SJCRH30 (cell line): ENCODE measurements around the gene NUB1. TPM values are rescaled to one million over a fixed set of nuclear protein-coding genes. Genes with fewer than 3 reads are reported as not detected.
A peak's percentile ranks its signal among the peaks of the same experiment; 100 is the strongest.
"Not testable (repeated sequence)": the region's sequence is repeated elsewhere in the genome, so short reads cannot be mapped to it uniquely, and the experiment has no call there.

Experiments used
- DNase-seq, 2 experiments: peaks; one replicate each; pipeline ENCODE4 v3.0.0-alpha.2; 2015 to 2020
- H3K27ac ChIP-seq: fragments of 250-450 bp; sonication (Bioruptor Pico); 2 replicates; pipeline ENCODE4 v1.5.1; 2020; ENCODE audit warnings: mild to moderate bottlenecking, moderate library complexity
- H3K27me3 ChIP-seq: fragments of 250-450 bp; sonication (Bioruptor Pico); 2 replicates; pipeline ENCODE4 v1.5.1; 2020; ENCODE audit warnings: mild to moderate bottlenecking, moderate library complexity
- H3K36me3 ChIP-seq: fragments of 250-450 bp; sonication (Bioruptor Pico); 2 replicates; pipeline ENCODE4 v1.5.1; 2020; ENCODE audit warnings: mild to moderate bottlenecking, moderate library complexity
- H3K4me1 ChIP-seq: fragments of 250-450 bp; sonication (Bioruptor Pico); 2 replicates; pipeline ENCODE4 v1.5.1; 2020; ENCODE audit warnings: mild to moderate bottlenecking, moderate library complexity
- H3K4me3 ChIP-seq: fragments of 250-450 bp; sonication (Bioruptor Pico); 2 replicates; pipeline ENCODE4 v1.5.1; 2020; ENCODE audit warnings: mild to moderate bottlenecking, moderate library complexity
- H3K9me3 ChIP-seq: fragments of 250-450 bp; sonication (Bioruptor Pico); replicated peaks from 2 replicates; pipeline ENCODE4 v1.5.1; 2020; ENCODE audit warnings: mild to moderate bottlenecking, moderate library complexity
- total RNA-seq: library from RNA; depleted of rRNA; stranded (reverse); fragments of >200 nt; shearing (Covaris generic); gene quantifications from 2 replicates; pipeline ENCODE4 v1.2.3, GENCODE V29; 2014; rRNA removed

NUB1 gene, protein sequence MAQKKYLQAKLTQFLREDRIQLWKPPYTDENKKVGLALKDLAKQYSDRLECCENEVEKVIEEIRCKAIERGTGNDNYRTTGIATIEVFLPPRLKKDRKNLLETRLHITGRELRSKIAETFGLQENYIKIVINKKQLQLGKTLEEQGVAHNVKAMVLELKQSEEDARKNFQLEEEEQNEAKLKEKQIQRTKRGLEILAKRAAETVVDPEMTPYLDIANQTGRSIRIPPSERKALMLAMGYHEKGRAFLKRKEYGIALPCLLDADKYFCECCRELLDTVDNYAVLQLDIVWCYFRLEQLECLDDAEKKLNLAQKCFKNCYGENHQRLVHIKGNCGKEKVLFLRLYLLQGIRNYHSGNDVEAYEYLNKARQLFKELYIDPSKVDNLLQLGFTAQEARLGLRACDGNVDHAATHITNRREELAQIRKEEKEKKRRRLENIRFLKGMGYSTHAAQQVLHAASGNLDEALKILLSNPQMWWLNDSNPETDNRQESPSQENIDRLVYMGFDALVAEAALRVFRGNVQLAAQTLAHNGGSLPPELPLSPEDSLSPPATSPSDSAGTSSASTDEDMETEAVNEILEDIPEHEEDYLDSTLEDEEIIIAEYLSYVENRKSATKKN
- 56.8 and 61.5 TPM in 2 replicates for total RNA-seq

DNA sequence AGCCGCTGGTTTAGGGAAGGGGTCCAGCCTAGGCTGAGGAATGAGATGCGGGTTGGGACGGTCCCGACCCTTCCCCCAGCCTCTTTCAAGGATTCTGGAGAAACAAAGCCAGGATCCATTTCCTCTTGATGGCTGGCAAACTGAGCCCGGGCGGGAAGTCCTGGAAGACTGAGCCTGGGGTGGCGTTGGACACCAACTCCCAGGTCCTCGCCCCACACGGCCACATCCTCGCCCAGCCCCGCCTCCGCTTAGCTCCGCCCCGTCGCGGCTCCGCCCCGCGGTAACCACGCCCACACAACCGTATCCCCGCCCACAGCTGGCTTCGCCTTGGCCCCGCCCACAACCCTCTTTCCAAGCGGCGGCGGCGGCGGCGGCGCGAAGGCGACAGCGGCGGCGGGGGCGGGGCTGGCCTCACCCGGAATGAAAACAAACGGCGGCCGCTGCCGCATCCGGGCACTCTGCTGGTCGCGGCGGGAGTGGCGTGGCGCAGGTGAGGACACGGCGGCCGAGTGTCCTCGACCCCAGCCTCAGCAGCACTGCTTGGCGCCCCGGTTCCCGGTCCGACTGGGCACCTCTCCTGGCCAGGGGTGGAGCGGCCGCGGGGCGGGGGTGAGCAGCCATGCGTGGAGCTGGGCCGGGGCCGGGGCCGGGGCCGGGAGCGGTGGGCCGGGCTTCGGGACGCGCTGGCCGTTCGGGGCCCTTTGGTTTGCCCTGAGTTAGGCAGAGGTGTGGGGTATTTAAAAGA lies at the start of gene NUB1:
TSS of gene NUB1 (plus strand) at position 456 of the 745 bp plus-strand sequence. CDS start 3,538 bp downstream, outside the sequence.
- peaks cover 4% of the 10 kb centered on the region for H3K4me1 ChIP-seq
- peak within 1 kb of the TSS; percentile 45; the same call in 1 of the 2 replicates for H3K27ac ChIP-seq
- no peaks in the 10 kb centered on the region for H3K9me3 ChIP-seq

DNA sequence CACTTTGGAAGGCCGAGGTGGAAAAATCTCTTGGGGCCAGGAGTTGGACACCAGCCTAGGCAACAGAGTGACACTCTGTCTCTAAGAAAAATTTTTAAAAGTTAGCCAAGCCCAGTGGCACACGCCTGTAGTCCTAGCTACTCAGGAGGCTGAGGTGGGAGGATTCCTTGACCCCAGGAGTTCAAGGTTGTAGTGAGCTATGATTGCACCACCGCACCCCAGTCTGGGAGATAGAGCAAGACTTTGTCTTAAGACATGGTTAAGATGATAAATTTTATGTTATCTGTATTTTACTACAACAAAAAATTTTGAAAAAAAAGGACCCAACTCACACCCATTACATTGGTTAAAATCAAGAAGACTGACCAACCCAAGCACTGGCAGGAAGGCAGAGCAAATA lies 48.8 kb upstream of the NUB1 start:
- DNase-seq: no peak
- Histone ChIP-seq H3K9me3 (peaks cover 4% of the 10 kb centered on the region; the same call in 1 of the 2 replicates), H3K36me3 (no peaks in the 10 kb centered on the region), H3K4me3 (no peak overlapping the region), H3K27ac (no peak overlapping the region), H3K27me3 (peaks cover 6% of the 10 kb centered on the region), H3K4me1 (no peaks in the 10 kb centered on the region)

More for the DNA sequence above, at the start of gene NUB1:
- no peaks in the 10 kb centered on the region for H3K27me3 ChIP-seq
- peak within 1 kb of the TSS; percentile 90 for H3K4me3 ChIP-seq
- peak; percentile 90 to 94 for DNase-seq
- peaks cover 6% of the 10 kb centered on the region; the same call in 1 of the 2 replicates for H3K36me3 ChIP-seq

DNA sequence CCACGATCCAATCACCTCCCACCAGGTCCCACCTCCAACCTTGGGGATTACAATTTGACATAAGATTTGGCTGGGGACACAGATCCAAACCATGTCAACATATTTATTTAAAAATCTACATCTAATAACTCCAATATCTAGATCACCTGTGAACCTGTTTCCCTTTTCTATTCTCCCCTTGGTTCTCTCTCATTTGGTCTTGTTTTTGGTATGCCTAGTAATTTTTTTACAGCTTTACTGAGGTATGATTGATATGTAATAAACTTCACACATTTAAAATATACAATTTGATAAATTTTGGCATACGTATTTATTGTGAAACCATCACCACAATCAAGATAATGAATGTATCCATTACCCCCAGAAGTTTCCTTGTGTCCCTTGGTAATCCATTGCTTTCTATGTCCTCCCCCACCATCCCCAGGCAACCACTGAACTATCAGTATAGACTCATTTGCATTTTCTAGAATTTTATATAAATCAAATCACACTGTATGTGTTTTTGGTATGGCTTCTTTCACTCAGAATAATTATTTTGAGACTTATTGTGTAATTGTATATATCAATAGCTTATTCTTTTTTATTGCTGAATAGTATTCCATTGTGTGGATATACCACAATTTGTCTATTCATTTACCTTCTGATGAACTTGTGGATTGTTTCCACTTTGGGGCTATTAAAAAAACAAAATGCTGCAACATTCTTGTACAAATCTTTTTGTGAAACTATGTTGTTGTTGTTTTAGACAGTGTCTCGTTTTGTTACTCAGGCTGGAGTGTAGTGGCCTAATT lies 45.2 kb upstream of the NUB1 start:
- Histone ChIP-seq H3K4me1 (no peaks in the 10 kb centered on the region), H3K27ac (no peak overlapping the region), H3K4me3 (no peak overlapping the region), H3K9me3 (peaks cover 4% of the 10 kb centered on the region; the same call in 1 of the 2 replicates), H3K36me3 (no peaks in the 10 kb centered on the region), H3K27me3 (no peaks in the 10 kb centered on the region)
- DNase-seq: no peak

DNA sequence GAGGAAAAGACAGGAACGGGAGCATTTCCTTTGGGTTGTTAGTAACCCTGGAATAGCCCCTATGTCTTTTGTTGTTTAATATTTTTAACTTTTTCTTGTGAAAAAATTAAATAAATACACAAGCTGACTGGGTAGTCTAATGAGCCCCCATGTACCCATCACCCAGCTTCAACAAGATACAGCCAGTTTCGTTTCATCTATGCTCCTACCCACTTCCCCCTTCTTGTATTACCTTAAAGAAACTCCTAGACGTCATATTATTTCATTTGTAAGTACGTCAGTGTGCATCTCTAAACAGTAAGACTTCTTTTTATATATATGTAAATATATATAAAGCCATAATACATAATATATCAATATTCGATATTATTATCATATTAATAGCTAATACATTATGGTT lies 42.8 kb upstream of the NUB1 start:
- Histone ChIP-seq H3K27me3 (no peaks in the 10 kb centered on the region), H3K36me3 (no peaks in the 10 kb centered on the region), H3K9me3 (peaks cover 4% of the 10 kb centered on the region; the same call in 1 of the 2 replicates), H3K27ac (no peak overlapping the region), H3K4me1 (no peaks in the 10 kb centered on the region), H3K4me3 (no peak overlapping the region)
- DNase-seq: no peak

DNA sequence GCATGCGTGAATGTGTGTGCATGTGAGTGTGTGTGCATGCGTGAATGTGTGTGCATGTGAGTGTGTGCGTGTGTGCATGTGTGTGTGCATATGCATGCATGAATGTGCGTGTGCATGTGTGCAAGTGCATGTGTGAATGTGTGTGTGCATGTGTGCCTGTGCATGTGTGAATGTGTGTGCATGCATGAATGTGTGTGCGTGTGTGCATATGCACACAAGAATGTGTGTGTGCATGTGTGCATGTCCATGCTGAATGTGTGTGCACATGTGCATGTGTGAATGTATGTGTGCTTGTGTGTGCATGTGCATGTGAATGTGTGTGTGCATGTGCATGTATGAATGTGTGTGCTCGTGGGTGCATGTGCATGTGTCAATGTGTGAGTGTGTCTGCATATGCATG lies 42.1 kb upstream of the NUB1 start:
- Histone ChIP-seq H3K36me3 (no peaks in the 10 kb centered on the region), H3K4me1 (no peaks in the 10 kb centered on the region), H3K9me3 (peaks cover 4% of the 10 kb centered on the region; the same call in 1 of the 2 replicates), H3K27ac (no peak overlapping the region), H3K4me3 (no peak overlapping the region), H3K27me3 (no peaks in the 10 kb centered on the region)
- no peak for DNase-seq

DNA sequence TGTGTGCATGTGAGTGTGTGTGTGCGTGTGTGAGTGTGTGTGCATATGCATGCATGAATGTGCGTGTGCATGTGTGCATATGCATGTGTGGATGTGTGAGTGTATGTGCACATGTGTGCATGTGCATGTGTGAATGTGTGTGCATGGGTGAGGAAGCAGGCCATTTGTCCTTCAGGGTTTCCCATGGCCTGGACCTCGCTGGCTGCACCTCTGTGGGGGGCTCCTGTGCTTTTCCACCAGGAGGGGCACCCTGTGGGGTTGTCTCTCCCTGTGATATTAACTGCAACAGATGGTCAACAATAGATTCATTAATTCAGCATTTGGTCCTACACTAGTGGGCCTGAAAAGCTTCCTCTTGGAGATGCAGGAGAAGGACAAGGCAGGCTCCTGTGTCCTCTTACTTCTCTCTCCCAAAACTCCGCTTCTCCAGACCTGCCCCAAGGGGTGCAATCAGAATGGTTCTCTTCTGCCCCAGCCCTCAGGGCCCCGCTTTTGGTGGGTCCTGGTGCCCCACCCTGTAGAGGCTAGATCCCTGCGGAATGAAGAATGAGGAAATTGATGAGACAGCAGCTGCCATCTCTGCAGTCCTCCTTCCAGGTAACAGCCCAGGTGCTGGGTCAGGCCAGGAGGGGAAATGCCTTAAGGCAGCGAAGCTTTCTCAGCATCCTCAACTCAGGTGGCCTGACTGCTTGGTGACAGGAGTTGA lies 41.5 kb upstream of the NUB1 start:
- Histone ChIP-seq H3K4me3 (no peak overlapping the region), H3K36me3 (no peaks in the 10 kb centered on the region), H3K4me1 (no peaks in the 10 kb centered on the region), H3K27ac (no peak overlapping the region), H3K9me3 (peaks cover 4% of the 10 kb centered on the region; the same call in 1 of the 2 replicates), H3K27me3 (no peaks in the 10 kb centered on the region)
- no peak for DNase-seq

DNA sequence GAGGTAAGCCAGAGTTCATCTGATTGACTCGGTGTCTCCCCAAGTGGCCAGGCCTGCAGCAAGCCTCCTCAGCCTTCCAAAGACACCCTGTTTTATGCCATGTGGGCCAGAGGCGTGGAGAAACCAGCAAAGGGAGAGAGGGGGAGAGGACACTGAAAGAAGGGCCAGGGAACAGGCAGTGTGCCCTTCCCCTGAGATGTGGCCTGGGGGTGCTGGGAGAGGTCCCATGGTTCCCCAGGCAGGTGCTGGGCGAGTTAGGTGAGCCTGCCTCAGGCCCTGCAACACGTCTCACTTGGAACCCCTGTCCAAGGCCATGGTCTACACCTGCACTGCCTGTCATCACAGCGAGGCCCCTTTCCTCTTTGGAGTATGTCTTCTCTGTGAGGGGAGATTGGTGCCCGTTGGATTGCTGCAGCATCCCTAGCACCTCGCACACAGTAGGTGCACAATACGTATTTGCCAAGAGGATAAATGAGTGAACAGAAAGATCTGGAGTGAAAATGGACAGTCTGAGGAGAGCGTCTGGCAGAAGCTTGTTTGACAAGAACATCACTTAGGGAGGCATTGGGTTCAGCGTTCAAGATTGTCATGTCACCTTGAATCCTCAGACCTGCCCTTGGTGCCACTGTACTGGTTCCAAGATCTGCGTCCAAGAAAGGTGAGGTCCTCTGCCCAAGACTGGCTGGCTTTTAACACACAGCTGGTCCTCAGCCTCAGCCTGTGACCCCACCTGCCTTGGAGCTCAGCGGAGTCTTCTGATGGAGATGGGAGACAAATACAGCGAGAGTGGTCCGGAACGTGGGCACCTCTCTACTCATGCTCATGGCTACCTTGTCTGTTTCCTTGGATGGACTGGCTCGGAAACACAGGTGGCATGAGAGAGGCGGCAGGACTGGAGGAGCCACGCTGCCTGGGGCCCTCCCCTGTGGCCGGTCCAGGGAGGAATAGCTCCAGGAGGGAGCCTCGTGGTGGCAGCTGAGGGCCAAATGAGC lies 39.8 kb upstream of the NUB1 start:
- Histone ChIP-seq H3K4me1 (no peaks in the 10 kb centered on the region), H3K9me3 (peaks cover under 1% of the 10 kb centered on the region; the same call in 1 of the 2 replicates), H3K4me3 (no peak overlapping the region), H3K27me3 (no peaks in the 10 kb centered on the region), H3K27ac (no peak overlapping the region), H3K36me3 (no peaks in the 10 kb centered on the region)
- no peak for DNase-seq

DNA sequence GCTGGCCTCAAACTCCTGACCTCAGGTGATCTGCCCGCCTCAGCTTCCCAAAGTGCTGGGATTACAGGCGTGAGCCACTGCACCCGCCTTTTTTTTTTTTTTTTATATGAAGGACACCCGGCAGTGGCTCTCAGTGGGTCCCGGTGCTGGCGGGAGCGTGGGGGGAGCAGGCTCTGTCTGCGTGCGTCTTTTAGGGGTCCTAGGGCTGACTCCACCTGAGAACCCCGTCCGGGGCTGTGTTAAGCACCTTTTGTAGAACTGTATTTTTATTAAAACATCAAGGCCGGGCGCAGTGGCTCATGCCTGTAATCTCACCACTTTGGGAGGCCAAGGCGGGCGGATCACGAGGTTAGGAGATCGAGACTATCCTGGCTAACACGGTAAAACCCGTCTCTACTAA lies 37.4 kb upstream of the NUB1 start:
- not testable (repeated sequence) for H3K4me1 ChIP-seq, H3K4me3 ChIP-seq, H3K27me3 ChIP-seq, DNase-seq, H3K36me3 ChIP-seq, H3K9me3 ChIP-seq, H3K27ac ChIP-seq

DNA sequence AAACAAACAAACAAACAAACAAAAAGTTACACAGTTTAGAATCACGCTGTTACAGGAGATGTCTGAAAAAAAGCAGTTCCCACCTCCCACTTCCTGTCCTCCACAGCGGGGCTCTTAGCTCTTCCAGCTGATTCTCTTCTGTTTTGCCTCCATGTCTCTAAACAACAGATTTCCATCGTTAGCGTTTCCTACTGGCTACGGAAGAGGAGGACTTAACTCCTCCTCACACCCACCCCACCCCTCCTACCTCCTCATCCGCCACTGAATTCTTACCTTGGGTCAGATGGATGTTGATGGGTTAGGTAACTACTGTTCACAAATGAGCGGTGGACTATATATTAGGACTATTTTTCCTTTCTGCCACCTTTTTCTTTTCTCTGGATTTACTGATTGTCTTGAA lies 36.8 kb upstream of the NUB1 start:
- H3K27ac ChIP-seq: no peak overlapping the region
- H3K4me1 ChIP-seq: no peaks in the 10 kb centered on the region
- DNase-seq: no peak
- H3K27me3 ChIP-seq: no peaks in the 10 kb centered on the region
- no peaks in the 10 kb centered on the region for H3K9me3 ChIP-seq
- H3K4me3 ChIP-seq: no peak overlapping the region
- H3K36me3 ChIP-seq: no peaks in the 10 kb centered on the region

DNA sequence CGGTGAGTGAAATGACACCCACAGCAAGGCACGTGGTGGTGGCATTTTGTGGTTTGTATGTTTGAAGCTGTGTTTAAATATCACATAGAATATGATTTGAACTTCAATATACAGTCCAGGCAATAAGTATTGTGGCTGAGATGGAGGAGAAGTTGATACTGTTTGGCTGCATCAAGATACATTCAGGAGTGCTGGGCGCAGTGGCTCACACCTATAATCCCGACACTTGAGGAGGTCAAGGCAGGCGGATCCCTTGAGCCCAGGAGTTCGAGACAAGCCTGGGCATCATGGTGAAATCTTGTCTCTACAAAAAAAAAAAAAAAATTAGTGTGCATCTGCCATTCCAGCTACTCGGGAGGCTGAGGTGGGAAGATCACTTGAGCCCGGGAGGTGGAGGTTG lies 35.2 kb upstream of the NUB1 start:
- H3K27me3 ChIP-seq: no peaks in the 10 kb centered on the region
- no peaks in the 10 kb centered on the region for H3K36me3 ChIP-seq
- 0 out of 2 replicates have a peak, but pooled peaks cover under 1% of the 10 kb centered on the region for H3K9me3 ChIP-seq
- DNase-seq: no peak
- H3K4me3 ChIP-seq: no peak overlapping the region
- no peak overlapping the region for H3K27ac ChIP-seq
- H3K4me1 ChIP-seq: no peaks in the 10 kb centered on the region

DNA sequence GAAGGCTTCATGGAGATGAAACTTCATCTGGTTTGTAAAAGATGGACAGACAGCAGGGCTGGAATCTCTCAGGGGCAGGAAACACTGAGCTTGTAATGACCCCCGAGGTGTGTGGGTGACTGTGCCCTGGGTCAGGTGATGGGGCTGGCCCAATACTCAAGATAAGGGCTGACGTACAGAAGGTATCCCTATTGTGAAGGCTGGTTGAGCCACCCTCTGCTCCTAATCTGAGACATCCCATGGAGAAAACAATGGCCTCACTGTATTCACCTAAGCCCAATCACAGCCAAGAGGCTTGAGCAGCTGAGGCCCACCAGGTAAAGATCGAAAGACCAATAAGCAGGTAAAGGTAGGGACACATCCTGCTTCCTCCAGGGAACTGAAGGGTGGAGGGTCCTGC lies 34.8 kb upstream of the NUB1 start:
- Histone ChIP-seq H3K4me1 (no peaks in the 10 kb centered on the region), H3K4me3 (no peak overlapping the region), H3K27me3 (no peaks in the 10 kb centered on the region), H3K27ac (no peak overlapping the region), H3K36me3 (no peaks in the 10 kb centered on the region), H3K9me3 (0 out of 2 replicates have a peak, but pooled peaks cover 4% of the 10 kb centered on the region)
- DNase-seq: no peak

DNA sequence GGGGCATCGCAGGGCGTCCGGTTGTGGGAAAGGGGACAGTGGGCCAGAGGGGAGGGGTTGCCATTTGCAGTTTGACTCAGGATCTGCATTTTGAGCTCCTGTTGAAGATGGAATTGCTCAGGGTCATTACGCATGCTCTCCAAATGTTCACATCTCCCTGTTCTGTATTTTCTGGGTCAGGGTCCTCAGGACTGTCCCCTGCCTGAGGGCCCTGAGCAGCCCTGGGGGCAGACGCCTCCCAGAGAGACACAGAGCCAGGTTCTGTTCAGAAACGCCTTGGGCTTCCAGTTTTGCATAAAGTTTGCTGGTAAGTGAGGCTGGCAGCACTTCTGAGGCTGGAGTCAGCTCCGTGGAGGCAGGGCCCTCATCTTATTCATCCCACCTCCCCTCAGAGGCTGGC lies 34.1 kb upstream of the NUB1 start:
- no peak for DNase-seq
- Histone ChIP-seq H3K4me1 (no peaks in the 10 kb centered on the region), H3K27ac (no peak overlapping the region), H3K4me3 (no peak overlapping the region), H3K9me3 (0 out of 2 replicates have a peak, but pooled peaks cover 4% of the 10 kb centered on the region), H3K27me3 (no peaks in the 10 kb centered on the region), H3K36me3 (no peaks in the 10 kb centered on the region)

DNA sequence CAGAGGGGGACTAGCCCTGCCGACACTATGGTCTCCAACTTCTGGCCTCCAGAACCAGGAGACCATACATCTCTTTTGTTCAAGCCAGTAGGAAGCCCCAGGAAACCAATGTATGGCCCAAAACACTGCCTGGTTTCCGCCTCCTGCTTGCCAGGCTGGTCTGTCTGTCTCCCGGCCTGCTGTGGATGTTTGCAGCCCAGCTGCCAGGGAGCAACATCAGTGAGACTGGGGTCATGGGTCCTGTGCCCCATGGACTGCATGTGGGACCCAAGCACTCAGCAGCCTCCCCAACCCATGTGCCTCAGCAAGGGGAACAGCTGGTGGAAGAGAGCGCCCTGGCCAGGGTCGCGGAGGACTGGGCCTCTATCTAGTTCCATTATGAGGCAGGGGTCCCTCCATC lies 33.4 kb upstream of the NUB1 start:
- H3K4me1 ChIP-seq: no peaks in the 10 kb centered on the region
- no peak for DNase-seq

More for the DNA sequence above, 33.4 kb upstream of the NUB1 start:
- Histone ChIP-seq H3K36me3 (no peaks in the 10 kb centered on the region), H3K27me3 (no peaks in the 10 kb centered on the region), H3K27ac (no peak overlapping the region), H3K9me3 (0 out of 2 replicates have a peak, but pooled peaks cover 4% of the 10 kb centered on the region), H3K4me3 (no peak overlapping the region)
